GM21381 (cell line): Measurements from ENCODE around the gene CABLES2.
"Not testable (repeated sequence)": the region's sequence is repeated elsewhere in the genome, so short reads cannot be mapped to it uniquely, and the experiment has no call there.

Source experiments
- ATAC-seq: cut with Tn5 transposase; IDR thresholded peaks from one replicate; pipeline ENCODE4 v1.9.1; 2021; ENCODE audit warnings: mild to moderate bottlenecking, moderate library complexity; ENCODE audit not compliant: unreplicated experiment

CABLES2 gene

GRCh38 chr20:62436692-62437091 lies 29.6 kb upstream of the CABLES2 start:
- ATAC-seq = no peak

GRCh38 chr20:62433658-62434497 lies 26.8 kb upstream of the CABLES2 start:
- ATAC-seq = no peak

GRCh38 chr20:62430866-62431447 lies 23.9 kb upstream of the CABLES2 start:
- no peak for ATAC-seq

- ATAC-seq = no peak
Measured at GRCh38 chr20:62430311-62430853, 23.3 kb upstream of the CABLES2 start.

GRCh38 chr20:62429455-62430310 lies 22.6 kb upstream of the CABLES2 start:
- ATAC-seq = no peak

- ATAC-seq = no peak
Measured at GRCh38 chr20:62428396-62429295, 21.6 kb upstream of the CABLES2 start.

GRCh38 chr20:62428002-62428372 lies 20.9 kb upstream of the CABLES2 start:
- no peak for ATAC-seq

- ATAC-seq = no peak
Measured at GRCh38 chr20:62427172-62428001, 20.3 kb upstream of the CABLES2 start, which contains the start of gene RBBP8NL. Gene RBBP8NL, minus strand, starts transcription at chr20:62427539. Its CDS starts 7,892 bp downstream, at chr20:62419647.

GRCh38 chr20:62426699-62427131 lies 19.6 kb upstream of the CABLES2 start:
- ATAC-seq = no peak

GRCh38 chr20:62426059-62426348 lies 18.9 kb upstream of the CABLES2 start:
- not testable (repeated sequence) for ATAC-seq

GRCh38 chr20:62425281-62426058 lies 18.4 kb upstream of the CABLES2 start:
- ATAC-seq = no peak

- ATAC-seq = no peak
Measured at GRCh38 chr20:62424249-62425107, 17.4 kb upstream of the CABLES2 start.

- ATAC-seq = no peak
Measured at GRCh38 chr20:62423326-62423706, 16.2 kb upstream of the CABLES2 start.

- no peak for ATAC-seq
Measured at GRCh38 chr20:62422636-62423325, 15.7 kb upstream of the CABLES2 start.

- no peak for ATAC-seq
Measured at GRCh38 chr20:62421716-62421990, 14.6 kb upstream of the CABLES2 start.

GRCh38 chr20:62420846-62421715 lies 14.0 kb upstream of the CABLES2 start:
- no peak for ATAC-seq
